ENCODE results near the gene MYRIP.
"Not testable (repeated sequence)": the region's sequence is repeated elsewhere in the genome, so short reads cannot be mapped to it uniquely, and the experiment has no call there.

Gene MYRIP

GRCh38 chr3:40124918-40125317 lies 315.5 kb downstream of the MYRIP start:
- no peak overlapping the region for H3K27ac ChIP-seq (ENCODE audit: low read depth, low read length)
- no peaks in the 10 kb centered on the region for H3K27me3 ChIP-seq (ENCODE audit: insufficient read depth, low read length, poor library complexity)
- no peak overlapping the region for H3K18ac ChIP-seq (ENCODE audit: low read length)
- H3K4me1 ChIP-seq (ENCODE audit: control insufficient read depth, low read depth, low read length) = no peaks in the 10 kb centered on the region
- no peaks in the 10 kb centered on the region for H3K79me2 ChIP-seq (ENCODE audit: control insufficient read depth, insufficient read depth, low read length)
- H3K4ac ChIP-seq (ENCODE audit: low read depth, low read length) = no peak overlapping the region
- no peak overlapping the region for H2AK5ac ChIP-seq (ENCODE audit: low read length)
- no peak overlapping the region for H4K5ac ChIP-seq (ENCODE audit: low read length)
- H2BK120ac ChIP-seq (ENCODE audit: low read depth, low read length) = no peak overlapping the region
- no peak overlapping the region for H3K9ac ChIP-seq (ENCODE audit: low read length)
- no peak overlapping the region for H3K4me3 ChIP-seq (ENCODE audit: low read length)
- no peaks in the 10 kb centered on the region for H3K36me3 ChIP-seq (ENCODE audit: control insufficient read depth, insufficient read depth, low read length)
- H3K4me2 ChIP-seq (ENCODE audit: low read length) = no peak overlapping the region
- DNase-seq = no peak
- no peak overlapping the region for H2BK5ac ChIP-seq (ENCODE audit: low read length)
- no peak overlapping the region for H3K56ac ChIP-seq (ENCODE audit: low read length)
- no peak overlapping the region for H3K23ac ChIP-seq (ENCODE audit: low read length)
- H4K8ac ChIP-seq (ENCODE audit: low read depth, low read length) = no peak overlapping the region
- H3K79me1 ChIP-seq (ENCODE audit: low read length) = no peaks in the 10 kb centered on the region
- no peak overlapping the region for H2BK15ac ChIP-seq (replicated peaks; ENCODE audit: low read depth)

- no peak overlapping the region for H3K56ac ChIP-seq (ENCODE audit: low read length)
- no peaks in the 10 kb centered on the region for H3K4me1 ChIP-seq (ENCODE audit: control insufficient read depth, low read depth, low read length)
- no peak overlapping the region for H2AK5ac ChIP-seq (ENCODE audit: low read length)
- no peak overlapping the region for H3K23ac ChIP-seq (ENCODE audit: low read length)
- no peak overlapping the region for H2BK5ac ChIP-seq (ENCODE audit: low read length)
- no peak overlapping the region for H3K27ac ChIP-seq (ENCODE audit: low read depth, low read length)
- WGBS (ENCODE audit: extremely low coverage, insufficient coverage, low lambda C conversion rate) = no CpG with 5 or more reads among the region's 2 CpGs
- H3K79me1 ChIP-seq (ENCODE audit: low read length) = no peaks in the 10 kb centered on the region
- no peak overlapping the region for H4K5ac ChIP-seq (ENCODE audit: low read length)
- H2BK120ac ChIP-seq (ENCODE audit: low read depth, low read length) = no peak overlapping the region
- no peak overlapping the region for H4K8ac ChIP-seq (ENCODE audit: low read depth, low read length)
- H3K36me3 ChIP-seq (ENCODE audit: control insufficient read depth, insufficient read depth, low read length) = no peaks in the 10 kb centered on the region
- no peaks in the 10 kb centered on the region for H3K79me2 ChIP-seq (ENCODE audit: control insufficient read depth, insufficient read depth, low read length)
- H3K27me3 ChIP-seq (ENCODE audit: insufficient read depth, low read length, poor library complexity) = no peaks in the 10 kb centered on the region
- no peak overlapping the region for H3K4me2 ChIP-seq (ENCODE audit: low read length)
- no peak for DNase-seq
- no peak overlapping the region for H3K4me3 ChIP-seq (ENCODE audit: low read length)
- no peak overlapping the region for H3K18ac ChIP-seq (ENCODE audit: low read length)
- no peak overlapping the region for H2BK15ac ChIP-seq (replicated peaks; ENCODE audit: low read depth)
- H3K4ac ChIP-seq (ENCODE audit: low read depth, low read length) = no peak overlapping the region
- no peak overlapping the region for H3K9ac ChIP-seq (ENCODE audit: low read length)
Observed at GRCh38 chr3:40128166-40128565, 318.8 kb downstream of the MYRIP start.

GRCh38 chr3:40129510-40129909 lies 320.1 kb downstream of the MYRIP start:
- Histone ChIP-seq H4K5ac (ENCODE audit: low read length) (no peak overlapping the region), H3K4me1 (ENCODE audit: control insufficient read depth, low read depth, low read length) (no peaks in the 10 kb centered on the region), H3K79me2 (ENCODE audit: control insufficient read depth, insufficient read depth, low read length) (no peaks in the 10 kb centered on the region), H3K9ac (ENCODE audit: low read length) (no peak overlapping the region), H2BK15ac (replicated peaks; ENCODE audit: low read depth) (no peak overlapping the region), H3K36me3 (ENCODE audit: control insufficient read depth, insufficient read depth, low read length) (no peaks in the 10 kb centered on the region), H3K4me2 (ENCODE audit: low read length) (no peak overlapping the region), H3K27me3 (ENCODE audit: insufficient read depth, low read length, poor library complexity) (no peaks in the 10 kb centered on the region), H2BK5ac (ENCODE audit: low read length) (no peak overlapping the region), H4K8ac (ENCODE audit: low read depth, low read length) (no peak overlapping the region), H3K79me1 (ENCODE audit: low read length) (no peaks in the 10 kb centered on the region), H2BK120ac (ENCODE audit: low read depth, low read length) (no peak overlapping the region), H3K27ac (ENCODE audit: low read depth, low read length) (no peak overlapping the region), H3K18ac (ENCODE audit: low read length) (no peak overlapping the region), H3K56ac (ENCODE audit: low read length) (no peak overlapping the region), H3K23ac (ENCODE audit: low read length) (no peak overlapping the region), H3K4me3 (ENCODE audit: low read length) (no peak overlapping the region), H2AK5ac (ENCODE audit: low read length) (no peak overlapping the region), H3K4ac (ENCODE audit: low read depth, low read length) (no peak overlapping the region)
- WGBS (ENCODE audit: extremely low coverage, insufficient coverage, low lambda C conversion rate) = no CpG with 5 or more reads among the region's 3 CpGs
- DNase-seq = no peak

GRCh38 chr3:40129981-40130380 lies 320.6 kb downstream of the MYRIP start:
- Histone ChIP-seq H2BK5ac (ENCODE audit: low read length) (no peak overlapping the region), H2AK5ac (ENCODE audit: low read length) (no peak overlapping the region), H3K18ac (ENCODE audit: low read length) (no peak overlapping the region), H3K56ac (ENCODE audit: low read length) (no peak overlapping the region), H3K9ac (ENCODE audit: low read length) (no peak overlapping the region), H3K27me3 (ENCODE audit: insufficient read depth, low read length, poor library complexity) (no peaks in the 10 kb centered on the region), H3K79me2 (ENCODE audit: control insufficient read depth, insufficient read depth, low read length) (no peaks in the 10 kb centered on the region), H3K4me3 (ENCODE audit: low read length) (no peak overlapping the region), H3K79me1 (ENCODE audit: low read length) (no peaks in the 10 kb centered on the region), H2BK120ac (ENCODE audit: low read depth, low read length) (no peak overlapping the region), H3K23ac (ENCODE audit: low read length) (no peak overlapping the region), H2BK15ac (replicated peaks; ENCODE audit: low read depth) (no peak overlapping the region), H3K4ac (ENCODE audit: low read depth, low read length) (no peak overlapping the region), H4K5ac (ENCODE audit: low read length) (no peak overlapping the region), H3K36me3 (ENCODE audit: control insufficient read depth, insufficient read depth, low read length) (no peaks in the 10 kb centered on the region), H3K4me1 (ENCODE audit: control insufficient read depth, low read depth, low read length) (no peaks in the 10 kb centered on the region), H4K8ac (ENCODE audit: low read depth, low read length) (no peak overlapping the region), H3K27ac (ENCODE audit: low read depth, low read length) (no peak overlapping the region), H3K4me2 (ENCODE audit: low read length) (no peak overlapping the region)
- WGBS (ENCODE audit: extremely low coverage, insufficient coverage, low lambda C conversion rate) = no CpG with 5 or more reads among the region's 2 CpGs
- no peak for DNase-seq

GRCh38 chr3:40130721-40131120 lies 321.3 kb downstream of the MYRIP start:
- Histone ChIP-seq H3K4me2 (ENCODE audit: low read length) (no peak overlapping the region), H3K23ac (ENCODE audit: low read length) (no peak overlapping the region), H3K36me3 (ENCODE audit: control insufficient read depth, insufficient read depth, low read length) (no peaks in the 10 kb centered on the region), H3K27me3 (ENCODE audit: insufficient read depth, low read length, poor library complexity) (no peaks in the 10 kb centered on the region), H3K4ac (ENCODE audit: low read depth, low read length) (no peak overlapping the region), H2BK120ac (ENCODE audit: low read depth, low read length) (no peak overlapping the region), H3K56ac (ENCODE audit: low read length) (no peak overlapping the region), H3K79me1 (ENCODE audit: low read length) (no peaks in the 10 kb centered on the region), H3K79me2 (ENCODE audit: control insufficient read depth, insufficient read depth, low read length) (no peaks in the 10 kb centered on the region), H2BK5ac (ENCODE audit: low read length) (no peak overlapping the region), H3K4me1 (ENCODE audit: control insufficient read depth, low read depth, low read length) (no peaks in the 10 kb centered on the region), H2AK5ac (ENCODE audit: low read length) (no peak overlapping the region), H2BK15ac (replicated peaks; ENCODE audit: low read depth) (no peak overlapping the region), H3K18ac (ENCODE audit: low read length) (no peak overlapping the region), H3K4me3 (ENCODE audit: low read length) (no peak overlapping the region), H4K8ac (ENCODE audit: low read depth, low read length) (no peak overlapping the region), H3K27ac (ENCODE audit: low read depth, low read length) (no peak overlapping the region), H4K5ac (ENCODE audit: low read length) (no peak overlapping the region), H3K9ac (ENCODE audit: low read length) (no peak overlapping the region)
- no peak for DNase-seq

GRCh38 chr3:40133886-40134575 lies 324.6 kb downstream of the MYRIP start:
- not testable (repeated sequence) for H3K4me2 ChIP-seq (ENCODE audit: low read length); H3K4me1 ChIP-seq (ENCODE audit: control insufficient read depth, low read depth, low read length); H2BK15ac ChIP-seq (replicated peaks; ENCODE audit: low read depth); H3K27ac ChIP-seq (ENCODE audit: low read depth, low read length); H3K4ac ChIP-seq (ENCODE audit: low read depth, low read length); H3K79me1 ChIP-seq (ENCODE audit: low read length); H3K56ac ChIP-seq (ENCODE audit: low read length); DNase-seq; H3K18ac ChIP-seq (ENCODE audit: low read length); H3K79me2 ChIP-seq (ENCODE audit: control insufficient read depth, insufficient read depth, low read length); H2BK120ac ChIP-seq (ENCODE audit: low read depth, low read length); H3K4me3 ChIP-seq (ENCODE audit: low read length); H3K23ac ChIP-seq (ENCODE audit: low read length); H2AK5ac ChIP-seq (ENCODE audit: low read length); H2BK5ac ChIP-seq (ENCODE audit: low read length); H4K8ac ChIP-seq (ENCODE audit: low read depth, low read length); H3K36me3 ChIP-seq (ENCODE audit: control insufficient read depth, insufficient read depth, low read length); H4K5ac ChIP-seq (ENCODE audit: low read length); H3K27me3 ChIP-seq (ENCODE audit: insufficient read depth, low read length, poor library complexity); H3K9ac ChIP-seq (ENCODE audit: low read length)
- no CpG with 5 or more reads among the region's 22 CpGs for WGBS (ENCODE audit: extremely low coverage, insufficient coverage, low lambda C conversion rate)
